ENCODE data around the gene RALGAPA1. TPM values are rescaled to one million over a fixed set of nuclear protein-coding genes. Genes with fewer than 3 reads are reported as not detected.
"Not testable (repeated sequence)": the region's sequence is repeated elsewhere in the genome, so short reads cannot be mapped to it uniquely, and the experiment has no call there.

RALGAPA1 gene
- total RNA-seq, 1 experiment from 2014 or later: 31.7 TPM

DNA sequence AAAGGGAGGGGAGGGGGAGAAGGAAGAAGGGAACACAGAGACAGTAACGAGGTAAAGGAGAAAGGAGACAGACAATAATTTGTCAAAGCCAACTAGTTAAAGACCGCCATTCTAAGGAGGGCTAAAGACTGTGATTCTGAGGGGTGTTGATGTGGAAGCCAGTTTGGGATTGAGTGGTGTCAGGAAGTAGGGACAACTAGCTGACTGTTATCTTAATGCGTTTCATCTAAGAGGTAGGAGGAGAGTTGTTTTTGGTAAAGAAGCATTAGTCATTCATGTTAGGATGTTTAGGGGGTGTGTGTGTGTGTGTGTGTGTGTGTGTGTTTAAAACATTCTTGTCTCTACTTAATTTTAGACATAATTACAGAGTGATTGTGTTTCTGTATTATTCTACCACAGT lies 180.1 kb downstream of the RALGAPA1 start (continued):
- TF ChIP-seq ELF4 (CRISPR knock-in tag; IDR thresholded peaks at IDR 0.05; ENCODE audit: low read depth): no peak
- no peak for TF ChIP-seq TEAD1 (CRISPR knock-in tag; IDR thresholded peaks at IDR 0.05)

DNA sequence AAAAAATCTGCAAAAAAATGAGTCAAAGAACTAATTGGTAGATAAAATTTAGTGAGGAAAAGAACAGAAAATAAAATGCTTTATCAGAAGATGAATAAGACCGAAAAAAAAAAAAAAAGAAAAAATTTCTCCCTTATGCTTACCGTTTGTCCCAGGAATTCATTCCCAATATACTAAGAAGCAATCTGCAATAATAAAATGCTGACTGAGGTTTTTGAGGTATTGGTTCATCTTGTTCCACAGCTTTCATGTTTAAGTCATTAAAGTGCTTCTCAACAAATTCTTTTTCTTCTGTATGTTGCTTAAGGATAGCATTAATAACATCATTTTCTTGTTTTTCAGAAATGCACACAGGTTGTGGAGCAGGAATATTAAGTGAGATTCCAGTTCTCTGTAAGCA lies 182.1 kb downstream of the RALGAPA1 start:
- POLR2A ChIA-PET; H3K27ac Mint-ChIP-seq; ATAC-seq; H3K9me3 Mint-ChIP-seq; H3K4me1 Mint-ChIP-seq; H3K27me3 Mint-ChIP-seq (ENCODE audit: low read depth); CTCF ChIA-PET; DNase-seq (ENCODE audit: low spot score); H3K36me3 Mint-ChIP-seq; H3K4me3 Mint-ChIP-seq: not testable (repeated sequence)

DNA sequence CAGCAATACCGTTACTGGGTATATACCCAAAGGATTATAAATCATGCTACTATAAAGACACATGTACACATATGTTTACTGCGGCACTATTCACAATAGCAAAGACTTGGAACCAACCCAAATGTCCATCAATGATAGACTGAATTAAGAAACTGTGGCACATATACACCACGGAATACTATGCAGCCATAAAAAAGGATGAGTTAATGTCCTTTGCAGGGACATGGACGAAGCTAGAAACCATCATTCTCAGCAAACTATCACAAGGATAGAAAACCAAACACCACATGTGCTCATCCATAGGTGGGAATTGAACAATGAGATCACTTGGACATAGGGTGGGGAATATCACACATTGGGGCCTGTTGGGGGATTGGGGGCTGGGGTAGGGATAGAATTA lies 187.1 kb downstream of the RALGAPA1 start:
- POLR2A ChIA-PET; H3K27ac Mint-ChIP-seq; H3K4me1 Mint-ChIP-seq; ATAC-seq; H3K27me3 Mint-ChIP-seq (ENCODE audit: low read depth); CTCF ChIA-PET; H3K4me3 Mint-ChIP-seq; DNase-seq (ENCODE audit: low spot score): not testable (repeated sequence)
- H3K36me3 Mint-ChIP-seq: peaks cover 19% of the 10 kb centered on the region
- peaks cover 23% of the 10 kb centered on the region for H3K9me3 Mint-ChIP-seq

DNA sequence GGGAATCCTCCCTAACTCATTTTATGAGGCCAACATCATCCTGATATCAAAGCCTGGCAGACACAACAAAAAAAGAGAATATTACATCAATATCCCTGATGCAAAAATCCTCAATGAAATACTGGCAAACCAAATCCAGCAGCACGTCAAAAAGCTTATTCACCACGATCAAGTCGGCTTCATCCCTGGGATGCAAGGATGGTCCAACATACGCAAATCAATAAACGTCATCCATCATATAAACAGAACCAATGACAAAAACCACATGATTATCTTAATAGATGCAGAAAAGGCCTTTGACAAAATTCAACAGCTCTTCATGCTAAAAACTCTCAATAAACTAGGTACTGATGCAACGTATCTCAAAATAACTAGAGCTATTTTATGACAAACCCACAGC lies 189.1 kb downstream of the RALGAPA1 start:
- POLR2A ChIA-PET; ATAC-seq; H3K27ac Mint-ChIP-seq; H3K4me1 Mint-ChIP-seq; H3K4me3 Mint-ChIP-seq; H3K27me3 Mint-ChIP-seq (ENCODE audit: low read depth); CTCF ChIA-PET; DNase-seq (ENCODE audit: low spot score): not testable (repeated sequence)
- Mint-ChIP-seq H3K36me3 (peaks cover 19% of the 10 kb centered on the region), H3K9me3 (peaks cover 23% of the 10 kb centered on the region)

DNA sequence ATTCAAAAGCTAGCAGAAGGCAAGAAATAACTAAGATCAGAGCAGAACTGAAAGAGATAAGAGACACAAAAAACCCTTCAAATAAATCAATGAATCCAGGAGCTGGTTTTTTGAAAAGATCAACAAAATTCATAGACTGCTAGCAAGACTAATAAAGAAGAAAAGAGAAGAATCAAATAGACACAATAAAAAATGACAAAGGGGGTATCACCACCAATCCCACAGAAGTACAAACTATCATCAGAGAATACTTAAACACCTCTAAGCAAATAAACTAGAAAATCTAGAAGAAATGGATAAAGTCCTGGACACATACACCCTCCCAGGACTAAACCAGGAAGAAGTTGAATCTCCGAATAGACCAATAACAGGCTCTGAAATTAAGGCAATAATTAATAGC lies 189.6 kb downstream of the RALGAPA1 start:
- CTCF ChIA-PET: not testable (repeated sequence)
- H3K9me3 Mint-ChIP-seq: peaks cover 23% of the 10 kb centered on the region

DNA sequence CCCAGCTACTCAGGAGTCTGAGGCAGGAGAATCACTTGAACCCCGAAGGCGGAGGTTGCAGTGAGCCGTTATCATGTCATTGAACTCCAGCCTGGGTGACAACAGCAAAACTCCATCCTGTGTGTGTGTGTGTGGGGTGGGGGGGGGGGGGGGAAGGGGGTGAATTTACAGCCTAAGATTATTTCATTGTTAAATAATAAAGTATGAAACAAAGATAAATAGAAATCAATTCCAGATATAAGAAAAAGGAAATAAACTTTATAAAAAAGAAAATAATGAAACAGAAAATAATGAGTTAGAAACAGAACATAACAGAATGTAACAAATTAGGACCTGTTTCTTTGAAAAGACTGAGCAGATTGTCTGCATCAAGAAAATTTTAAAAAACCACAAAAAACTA lies 191.6 kb downstream of the RALGAPA1 start:
- Mint-ChIP-seq H3K9me3 (peaks cover 23% of the 10 kb centered on the region), H3K4me1 (no peaks in the 10 kb centered on the region), H3K27me3 (ENCODE audit: low read depth) (no peaks in the 10 kb centered on the region), H3K4me3 (no peak overlapping the region), H3K36me3 (peaks cover 19% of the 10 kb centered on the region), H3K27ac (no peak overlapping the region)
- ChIA-PET CTCF (no interaction called here), POLR2A (no interaction called here)
- ATAC-seq: no peak
- no peak for DNase-seq (ENCODE audit: low spot score)
- TF ChIP-seq CREM (CRISPR knock-in tag; IDR thresholded peaks at IDR 0.05) (no peak), JUN (CRISPR knock-in tag; IDR thresholded peaks at IDR 0.05) (no peak), EMX1 (CRISPR knock-in tag; IDR thresholded peaks at IDR 0.05) (no peak), GRHL2 (CRISPR knock-in tag; IDR thresholded peaks at IDR 0.05; ENCODE audit: insufficient replicate concordance, severe bottlenecking) (no peak), ELF4 (CRISPR knock-in tag; IDR thresholded peaks at IDR 0.05; ENCODE audit: low read depth) (no peak), SMAD4 (CRISPR knock-in tag; IDR thresholded peaks at IDR 0.05) (no peak), HMGA2 (CRISPR knock-in tag; IDR thresholded peaks at IDR 0.05) (no peak), ZNF263 (CRISPR knock-in tag; IDR thresholded peaks at IDR 0.05; ENCODE audit: low read depth) (no peak), MXD4 (CRISPR knock-in tag; IDR thresholded peaks at IDR 0.05; ENCODE audit: borderline replicate concordance) (no peak), IRF2 (CRISPR knock-in tag; IDR thresholded peaks at IDR 0.05; ENCODE audit: borderline replicate concordance, low read depth) (no peak), TEAD1 (CRISPR knock-in tag; IDR thresholded peaks at IDR 0.05) (no peak), OVOL2 (CRISPR knock-in tag; IDR thresholded peaks at IDR 0.05; ENCODE audit: borderline replicate concordance) (no peak), FOXJ3 (CRISPR knock-in tag; IDR thresholded peaks at IDR 0.05; ENCODE audit: borderline replicate concordance) (no peak)
- TF ChIP-seq, protein P1, sequence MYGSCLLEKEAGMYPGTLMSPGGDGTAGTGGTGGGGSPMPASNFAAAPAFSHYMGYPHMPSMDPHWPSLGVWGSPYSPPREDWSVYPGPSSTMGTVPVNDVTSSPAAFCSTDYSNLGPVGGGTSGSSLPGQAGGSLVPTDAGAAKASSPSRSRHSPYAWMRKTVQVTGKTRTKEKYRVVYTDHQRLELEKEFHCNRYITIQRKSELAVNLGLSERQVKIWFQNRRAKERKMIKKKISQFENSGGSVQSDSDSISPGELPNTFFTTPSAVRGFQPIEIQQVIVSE (CRISPR knock-in tag; IDR thresholded peaks at IDR 0.05; ENCODE audit: borderline replicate concordance): no peak
- TF ChIP-seq, protein P2, sequence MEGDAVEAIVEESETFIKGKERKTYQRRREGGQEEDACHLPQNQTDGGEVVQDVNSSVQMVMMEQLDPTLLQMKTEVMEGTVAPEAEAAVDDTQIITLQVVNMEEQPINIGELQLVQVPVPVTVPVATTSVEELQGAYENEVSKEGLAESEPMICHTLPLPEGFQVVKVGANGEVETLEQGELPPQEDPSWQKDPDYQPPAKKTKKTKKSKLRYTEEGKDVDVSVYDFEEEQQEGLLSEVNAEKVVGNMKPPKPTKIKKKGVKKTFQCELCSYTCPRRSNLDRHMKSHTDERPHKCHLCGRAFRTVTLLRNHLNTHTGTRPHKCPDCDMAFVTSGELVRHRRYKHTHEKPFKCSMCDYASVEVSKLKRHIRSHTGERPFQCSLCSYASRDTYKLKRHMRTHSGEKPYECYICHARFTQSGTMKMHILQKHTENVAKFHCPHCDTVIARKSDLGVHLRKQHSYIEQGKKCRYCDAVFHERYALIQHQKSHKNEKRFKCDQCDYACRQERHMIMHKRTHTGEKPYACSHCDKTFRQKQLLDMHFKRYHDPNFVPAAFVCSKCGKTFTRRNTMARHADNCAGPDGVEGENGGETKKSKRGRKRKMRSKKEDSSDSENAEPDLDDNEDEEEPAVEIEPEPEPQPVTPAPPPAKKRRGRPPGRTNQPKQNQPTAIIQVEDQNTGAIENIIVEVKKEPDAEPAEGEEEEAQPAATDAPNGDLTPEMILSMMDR (IDR thresholded peaks at IDR 0.05): no peak
- TF ChIP-seq, protein P3, sequence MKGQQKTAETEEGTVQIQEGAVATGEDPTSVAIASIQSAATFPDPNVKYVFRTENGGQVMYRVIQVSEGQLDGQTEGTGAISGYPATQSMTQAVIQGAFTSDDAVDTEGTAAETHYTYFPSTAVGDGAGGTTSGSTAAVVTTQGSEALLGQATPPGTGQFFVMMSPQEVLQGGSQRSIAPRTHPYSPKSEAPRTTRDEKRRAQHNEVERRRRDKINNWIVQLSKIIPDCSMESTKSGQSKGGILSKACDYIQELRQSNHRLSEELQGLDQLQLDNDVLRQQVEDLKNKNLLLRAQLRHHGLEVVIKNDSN (CRISPR knock-in tag; IDR thresholded peaks at IDR 0.05): no peak
- TF ChIP-seq, protein P4, sequence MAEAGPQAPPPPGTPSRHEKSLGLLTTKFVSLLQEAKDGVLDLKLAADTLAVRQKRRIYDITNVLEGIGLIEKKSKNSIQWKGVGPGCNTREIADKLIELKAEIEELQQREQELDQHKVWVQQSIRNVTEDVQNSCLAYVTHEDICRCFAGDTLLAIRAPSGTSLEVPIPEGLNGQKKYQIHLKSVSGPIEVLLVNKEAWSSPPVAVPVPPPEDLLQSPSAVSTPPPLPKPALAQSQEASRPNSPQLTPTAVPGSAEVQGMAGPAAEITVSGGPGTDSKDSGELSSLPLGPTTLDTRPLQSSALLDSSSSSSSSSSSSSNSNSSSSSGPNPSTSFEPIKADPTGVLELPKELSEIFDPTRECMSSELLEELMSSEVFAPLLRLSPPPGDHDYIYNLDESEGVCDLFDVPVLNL (CRISPR knock-in tag; IDR thresholded peaks at IDR 0.05; ENCODE audit: borderline replicate concordance, low read depth): no peak
- TF ChIP-seq, protein P5, sequence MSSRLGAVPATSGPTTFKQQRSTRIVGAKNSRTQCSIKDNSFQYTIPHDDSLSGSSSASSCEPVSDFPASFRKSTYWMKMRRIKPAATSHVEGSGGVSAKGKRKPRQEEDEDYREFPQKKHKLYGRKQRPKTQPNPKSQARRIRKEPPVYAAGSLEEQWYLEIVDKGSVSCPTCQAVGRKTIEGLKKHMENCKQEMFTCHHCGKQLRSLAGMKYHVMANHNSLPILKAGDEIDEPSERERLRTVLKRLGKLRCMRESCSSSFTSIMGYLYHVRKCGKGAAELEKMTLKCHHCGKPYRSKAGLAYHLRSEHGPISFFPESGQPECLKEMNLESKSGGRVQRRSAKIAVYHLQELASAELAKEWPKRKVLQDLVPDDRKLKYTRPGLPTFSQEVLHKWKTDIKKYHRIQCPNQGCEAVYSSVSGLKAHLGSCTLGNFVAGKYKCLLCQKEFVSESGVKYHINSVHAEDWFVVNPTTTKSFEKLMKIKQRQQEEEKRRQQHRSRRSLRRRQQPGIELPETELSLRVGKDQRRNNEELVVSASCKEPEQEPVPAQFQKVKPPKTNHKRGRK (CRISPR knock-in tag; IDR thresholded peaks at IDR 0.05; ENCODE audit: borderline replicate concordance): no peak

More for the DNA sequence above, 189.6 kb downstream of the RALGAPA1 start:
- H3K4me3 Mint-ChIP-seq; ATAC-seq; H3K4me1 Mint-ChIP-seq; DNase-seq (ENCODE audit: low spot score); H3K27ac Mint-ChIP-seq; POLR2A ChIA-PET; H3K27me3 Mint-ChIP-seq (ENCODE audit: low read depth): not testable (repeated sequence)
- H3K36me3 Mint-ChIP-seq: peaks cover 19% of the 10 kb centered on the region

Data from WTC11 (cell line).